ENCODE data around the gene GREB1.

DNA sequence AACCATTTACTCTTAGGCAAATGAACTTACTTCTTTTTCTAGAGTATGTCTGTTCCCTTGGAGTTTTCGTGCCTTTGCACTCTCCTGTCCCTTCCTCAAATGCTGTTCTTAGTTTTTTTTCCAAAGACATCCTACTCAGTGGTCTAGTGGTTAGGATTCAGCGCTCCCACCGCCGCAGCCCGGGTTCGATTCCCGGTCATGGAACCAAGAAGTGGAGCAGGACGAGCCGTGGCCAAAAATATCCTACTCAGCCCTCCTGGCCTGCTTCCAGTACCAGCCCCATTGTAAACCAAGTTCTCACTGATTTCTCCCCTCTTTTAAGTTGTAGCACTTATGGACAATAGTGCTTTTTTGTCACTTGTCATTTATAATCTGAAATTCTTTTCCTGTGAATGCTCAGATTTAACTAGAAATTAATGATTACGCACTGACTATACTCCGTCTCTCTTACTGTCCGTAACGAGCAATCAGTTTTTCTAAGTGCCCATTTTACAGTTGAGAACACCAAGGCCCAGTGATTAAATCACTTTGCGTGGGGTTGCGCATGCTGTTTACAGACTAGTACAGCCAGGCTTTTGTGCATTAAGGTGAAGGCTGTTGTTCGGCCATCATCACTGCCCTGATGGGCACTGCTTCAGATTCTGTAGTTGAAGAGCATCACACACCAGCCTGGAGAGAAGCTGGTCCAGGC is 17.9 kb downstream of the GREB1 start:
- no peak for TF ChIP-seq CTCF (IDR thresholded peaks at IDR 0.05; ENCODE audit: poor library complexity)
- no peak for TF ChIP-seq EZH2 (IDR thresholded peaks at IDR 0.05; ENCODE audit: borderline replicate concordance)

Data from hepatocyte (in vitro differentiated cells).